ENCODE results near the gene SLAMF1.

The SLAMF1 gene

GRCh38 chr1:160646180-160646579, 664 bp downstream of the SLAMF1 start:
- Histone ChIP-seq H4K91ac (ENCODE audit: low read length) (peak overlapping the region; percentile 2), H3K23ac (ENCODE audit: low read length in 2 of 2) (no peak overlapping the region), H3K14ac (ENCODE audit: low read length in 2 of 2) (no peak overlapping the region), H3K4ac (ENCODE audit: low read depth in 1 of 2, low read length in 2 of 2) (no peak overlapping the region), H2BK120ac (ENCODE audit: low read depth, low read length) (no peak overlapping the region), H3K18ac (ENCODE audit: low read depth in 1 of 2, low read length in 2 of 2) (peak overlapping the region in 1 of 2 experiments; percentile 66), H3K27me3 (ENCODE audit: control insufficient read depth in 1 of 2, insufficient read depth in 1 of 2, low read length in 2 of 2) (peaks cover 6 to 26% of the 10 kb centered on the region in 2 experiments), H2BK12ac (ENCODE audit: low read length in 2 of 2) (peak overlapping the region in 1 of 2 experiments; percentile 34), H2AFZ (ENCODE audit: low read depth, low read length) (no peak overlapping the region), H3K27ac (ENCODE audit: low read length, poor library complexity, severe bottlenecking) (no peak overlapping the region), H3K4me1 (ENCODE audit: control insufficient read depth, insufficient read depth, low read depth, low read length) (no peaks in the 10 kb centered on the region), H2AK5ac (ENCODE audit: low read length, severe bottlenecking) (no peak overlapping the region), H2BK5ac (ENCODE audit: low read depth, low read length, poor library complexity, severe bottlenecking) (no peak overlapping the region), H3K9me3 (ENCODE audit: control insufficient read depth, low read length) (no peaks in the 10 kb centered on the region), H3K9ac (ENCODE audit: low read length) (no peak overlapping the region), H4K8ac (ENCODE audit: low read length) (peak overlapping the region; percentile 29), H3K4me2 (ENCODE audit: low read length, poor library complexity, severe bottlenecking) (no peak overlapping the region), H2BK15ac (ENCODE audit: low read depth, poor library complexity, severe bottlenecking) (no peak overlapping the region), H3K36me3 (ENCODE audit: control insufficient read depth in 1 of 2, insufficient read depth in 2 of 2, low read depth in 1 of 2, low read length in 2 of 2) (no peaks in the 10 kb centered on the region), H3K79me1 (replicated peaks; ENCODE audit: low read length, poor library complexity, severe bottlenecking) (no peaks in the 10 kb centered on the region), H3K4me3 (ENCODE audit: insufficient read depth in 1 of 2, low read depth in 1 of 2, low read length in 2 of 2) (no peak overlapping the region)
- DNase-seq: no peak
- 94% methylated on average over 1 of the region's 1 CpG for WGBS

- Histone ChIP-seq H3K23ac (ENCODE audit: low read length in 2 of 2) (no peak overlapping the region), H2BK120ac (ENCODE audit: low read depth, low read length) (no peak overlapping the region), H3K14ac (ENCODE audit: low read length in 2 of 2) (no peak overlapping the region), H3K4ac (ENCODE audit: low read depth in 1 of 2, low read length in 2 of 2) (no peak overlapping the region), H3K4me1 (ENCODE audit: control insufficient read depth, insufficient read depth, low read depth, low read length) (no peaks in the 10 kb centered on the region), H2AK5ac (ENCODE audit: low read length, severe bottlenecking) (no peak overlapping the region), H4K8ac (ENCODE audit: low read length) (peak overlapping the region; percentile 22), H3K4me3 (ENCODE audit: insufficient read depth in 1 of 2, low read depth in 1 of 2, low read length in 2 of 2) (no peak overlapping the region), H3K79me1 (replicated peaks; ENCODE audit: low read length, poor library complexity, severe bottlenecking) (no peaks in the 10 kb centered on the region), H2BK12ac (ENCODE audit: low read length in 2 of 2) (peak overlapping the region; percentile 59 to 95), H3K27me3 (ENCODE audit: control insufficient read depth in 1 of 2, insufficient read depth in 1 of 2, low read length in 2 of 2) (peaks cover 0 to 26% of the 10 kb centered on the region in 2 experiments), H3K4me2 (ENCODE audit: low read length, poor library complexity, severe bottlenecking) (no peak overlapping the region), H2AFZ (ENCODE audit: low read depth, low read length) (no peak overlapping the region), H3K27ac (ENCODE audit: low read length, poor library complexity, severe bottlenecking) (no peak overlapping the region), H3K9ac (ENCODE audit: low read length) (no peak overlapping the region), H2BK5ac (ENCODE audit: low read depth, low read length, poor library complexity, severe bottlenecking) (no peak overlapping the region), H2BK15ac (ENCODE audit: low read depth, poor library complexity, severe bottlenecking) (no peak overlapping the region), H3K36me3 (ENCODE audit: control insufficient read depth in 1 of 2, insufficient read depth in 2 of 2, low read depth in 1 of 2, low read length in 2 of 2) (no peaks in the 10 kb centered on the region), H3K18ac (ENCODE audit: low read depth in 1 of 2, low read length in 2 of 2) (peak overlapping the region; percentile 4 to 18), H3K9me3 (ENCODE audit: control insufficient read depth, low read length) (no peaks in the 10 kb centered on the region), H4K91ac (ENCODE audit: low read length) (peak overlapping the region; percentile 76)
- 95% methylated on average over 13 of the region's 13 CpGs for WGBS
- no peak for DNase-seq
Measured at GRCh38 chr1:160645386-160646130, 1.3 kb downstream of the SLAMF1 start.

- Histone ChIP-seq H3K9me3 (ENCODE audit: control insufficient read depth, low read length) (no peaks in the 10 kb centered on the region), H3K18ac (ENCODE audit: low read depth in 1 of 2, low read length in 2 of 2) (no peak overlapping the region), H3K4ac (ENCODE audit: low read depth in 1 of 2, low read length in 2 of 2) (no peak overlapping the region), H4K91ac (ENCODE audit: low read length) (no peak overlapping the region), H2BK12ac (ENCODE audit: low read length in 2 of 2) (no peak overlapping the region), H3K4me2 (ENCODE audit: low read length, poor library complexity, severe bottlenecking) (no peak overlapping the region), H2BK5ac (ENCODE audit: low read depth, low read length, poor library complexity, severe bottlenecking) (no peak overlapping the region), H3K9ac (ENCODE audit: low read length) (no peak overlapping the region), H2BK120ac (ENCODE audit: low read depth, low read length) (no peak overlapping the region), H3K14ac (ENCODE audit: low read length in 2 of 2) (no peak overlapping the region), H2BK15ac (ENCODE audit: low read depth, poor library complexity, severe bottlenecking) (no peak overlapping the region), H3K36me3 (ENCODE audit: control insufficient read depth in 1 of 2, insufficient read depth in 2 of 2, low read depth in 1 of 2, low read length in 2 of 2) (no peaks in the 10 kb centered on the region), H2AFZ (ENCODE audit: low read depth, low read length) (no peak overlapping the region), H3K23ac (ENCODE audit: low read length in 2 of 2) (no peak overlapping the region), H3K4me1 (ENCODE audit: control insufficient read depth, insufficient read depth, low read depth, low read length) (no peaks in the 10 kb centered on the region), H4K8ac (ENCODE audit: low read length) (no peak overlapping the region), H3K4me3 (ENCODE audit: insufficient read depth in 1 of 2, low read depth in 1 of 2, low read length in 2 of 2) (no peak overlapping the region), H3K27me3 (ENCODE audit: control insufficient read depth in 1 of 2, insufficient read depth in 1 of 2, low read length in 2 of 2) (peaks cover 0 to 26% of the 10 kb centered on the region in 2 experiments), H3K79me1 (replicated peaks; ENCODE audit: low read length, poor library complexity, severe bottlenecking) (no peaks in the 10 kb centered on the region), H3K27ac (ENCODE audit: low read length, poor library complexity, severe bottlenecking) (no peak overlapping the region), H2AK5ac (ENCODE audit: low read length, severe bottlenecking) (no peak overlapping the region)
- DNase-seq: no peak
Measured at GRCh38 chr1:160644399-160644798, 2.4 kb downstream of the SLAMF1 start.

- no peak for DNase-seq
- Histone ChIP-seq H3K23ac (ENCODE audit: low read length in 2 of 2) (no peak overlapping the region), H3K27me3 (ENCODE audit: control insufficient read depth in 1 of 2, insufficient read depth in 1 of 2, low read length in 2 of 2) (peaks cover 3 to 26% of the 10 kb centered on the region in 2 experiments), H2BK5ac (ENCODE audit: low read depth, low read length, poor library complexity, severe bottlenecking) (no peak overlapping the region), H3K79me1 (replicated peaks; ENCODE audit: low read length, poor library complexity, severe bottlenecking) (no peaks in the 10 kb centered on the region), H2AK5ac (ENCODE audit: low read length, severe bottlenecking) (no peak overlapping the region), H4K91ac (ENCODE audit: low read length) (no peak overlapping the region), H3K36me3 (ENCODE audit: control insufficient read depth in 1 of 2, insufficient read depth in 2 of 2, low read depth in 1 of 2, low read length in 2 of 2) (no peaks in the 10 kb centered on the region), H3K4me2 (ENCODE audit: low read length, poor library complexity, severe bottlenecking) (no peak overlapping the region), H3K9ac (ENCODE audit: low read length) (no peak overlapping the region), H2BK15ac (ENCODE audit: low read depth, poor library complexity, severe bottlenecking) (no peak overlapping the region), H2BK120ac (ENCODE audit: low read depth, low read length) (no peak overlapping the region), H2AFZ (ENCODE audit: low read depth, low read length) (no peak overlapping the region), H3K18ac (ENCODE audit: low read depth in 1 of 2, low read length in 2 of 2) (no peak overlapping the region), H3K27ac (ENCODE audit: low read length, poor library complexity, severe bottlenecking) (no peak overlapping the region), H3K14ac (ENCODE audit: low read length in 2 of 2) (no peak overlapping the region), H3K4me3 (ENCODE audit: insufficient read depth in 1 of 2, low read depth in 1 of 2, low read length in 2 of 2) (no peak overlapping the region), H3K9me3 (ENCODE audit: control insufficient read depth, low read length) (no peaks in the 10 kb centered on the region), H3K4ac (ENCODE audit: low read depth in 1 of 2, low read length in 2 of 2) (no peak overlapping the region), H3K4me1 (ENCODE audit: control insufficient read depth, insufficient read depth, low read depth, low read length) (peaks cover 1% of the 10 kb centered on the region), H4K8ac (ENCODE audit: low read length) (no peak overlapping the region), H2BK12ac (ENCODE audit: low read length in 2 of 2) (no peak overlapping the region)
- WGBS: 93% methylated on average over 2 of the region's 5 CpGs
Measured at GRCh38 chr1:160643138-160643537, 3.7 kb downstream of the SLAMF1 start.

All from mesenchymal stem cell (in vitro differentiated cells and primary cell).